GM12878 (cell line): ENCODE results near the gene LAMA2. TPM values are rescaled to one million over a fixed set of nuclear protein-coding genes. Genes with fewer than 3 reads are reported as not detected.

ENCODE experiments used
- ATAC-seq: fragments of 200-7000 bp; cut with Tn5 transposase; 3 replicates; pipeline ENCODE4 v1.9.1; 2020; ENCODE audit warnings: mild to moderate bottlenecking, moderate library complexity
- BruUV-seq: library from RNA; stranded (reverse); fragments of 400-500 nt; replicated peaks from 2 replicates; lab custom pipeline; 2021; lab: Mats Ljungman, UMichigan
- CTCF ChIA-PET: fragments of 300-600 bp; sonication (Branson Sonifier 250); formaldehyde crosslinking; extraction: SDS; loops from one replicate; lab custom pipeline; 2021; ENCODE audit warnings: inconsistent platforms; lab: Yijun Ruan, JAX
- POLR2A ChIA-PET: fragments of 350-600 bp; formaldehyde crosslinking; extraction: SDS; loops from one replicate; lab custom pipeline; 2021; ENCODE audit warnings: inconsistent platforms; lab: Charles Lee
- RAD21 ChIA-PET: fragments of 300-600 bp; sonication (Branson Sonifier 250); formaldehyde crosslinking; loops from one replicate; lab custom pipeline; 2023; ENCODE audit warnings: antibody characterized with exemption; ENCODE audit not compliant: unreplicated experiment; lab: Charles Lee
- SMC1A ChIA-PET: fragments of 300-600 bp; sonication (Branson Sonifier 250); formaldehyde crosslinking; loops from one replicate; lab custom pipeline; 2023; ENCODE audit not compliant: unreplicated experiment, uncharacterized antibody; lab: Charles Lee
- DNase-seq: peaks from one replicate; pipeline ENCODE4 v3.0.0-alpha.2; 2011; ENCODE audit warnings: low read depth, low spot score
- FAIRE-seq: peaks from 3 replicates; lab custom pipeline; 2011; peaks lifted over from hg19 to GRCh38; lab: Jason Lieb, UNC
- H2AFZ ChIP-seq: 2 replicates; pipeline ENCODE4 v1.6.0; 2011; ENCODE audit warnings: low read depth, low read length, control low read depth; ENCODE audit not compliant: control insufficient read depth
- H3K27ac ChIP-seq: 2 replicates; pipeline ENCODE4 v1.5.1; 2011; ENCODE audit warnings: control low read depth; ENCODE audit not compliant: control insufficient read depth, insufficient read depth
- H3K27me3 ChIP-seq, 2 experiments: replicated peaks in 1 of 2; 2 replicates each; pipeline versions ENCODE4 v1.6.0 to v1.6.1; 2011; ENCODE audit warnings: low read length in 1 of 2; ENCODE audit not compliant: control insufficient read depth in 2 of 2, insufficient read depth in 2 of 2
- H3K36me3 ChIP-seq, 2 experiments: 2 replicates each; pipeline ENCODE4 v1.5.1; 2011; ENCODE audit warnings: low read length in 1 of 2; ENCODE audit not compliant: control insufficient read depth in 2 of 2, insufficient read depth in 2 of 2
- H3K4me1 ChIP-seq: 2 replicates; pipeline ENCODE4 v1.6.1; 2011; ENCODE audit warnings: mild to moderate bottlenecking, low read length, moderate library complexity, mixed read lengths; ENCODE audit not compliant: control insufficient read depth, insufficient read depth
- H3K4me2 ChIP-seq: 2 replicates; pipeline ENCODE4 v1.6.0; 2011; ENCODE audit warnings: control low read depth; ENCODE audit not compliant: control insufficient read depth, insufficient read depth
- H3K4me3 ChIP-seq: fragments of 200-600 bp; sonication (generic); 2 replicates; pipeline ENCODE4 v1.5.1; 2016
- H3K79me2 ChIP-seq: 2 replicates; pipeline ENCODE4 v1.6.0; 2011; ENCODE audit warnings: low read length; ENCODE audit not compliant: control insufficient read depth, insufficient read depth
- H3K9ac ChIP-seq: 2 replicates; pipeline ENCODE4 v1.8.0; 2011; ENCODE audit warnings: low read length, control low read depth, mixed read lengths; ENCODE audit not compliant: control insufficient read depth, insufficient read depth
- H3K9me3 ChIP-seq: replicated peaks from 3 replicates; pipeline ENCODE4 v1.5.1; 2011; ENCODE audit warnings: mild to moderate bottlenecking, low read length; ENCODE audit not compliant: control insufficient read depth, insufficient read depth
- H4K20me1 ChIP-seq: 2 replicates; pipeline ENCODE4 v1.6.0; 2011; ENCODE audit not compliant: control insufficient read depth, insufficient read depth
- CHD1 ChIP-seq: IDR thresholded peaks from 2 replicates; pipeline ENCODE4 v1.6.1; 2012; ENCODE audit warnings: low read depth, low read length, improper control_type of control experiment
- PAX5 ChIP-seq: IDR thresholded peaks from 2 replicates; pipeline ENCODE4 v1.6.1; 2011; ENCODE audit warnings: low read depth, low read length, borderline replicate concordance
- PML ChIP-seq: IDR thresholded peaks from 2 replicates; pipeline ENCODE4 v1.6.1; 2012; ENCODE audit warnings: low read length, inconsistent platforms
- POU2F2 ChIP-seq: IDR thresholded peaks from 3 replicates; pipeline ENCODE4 v1.6.1; 2011; ENCODE audit warnings: low read depth, mild to moderate bottlenecking, low read length, borderline replicate concordance
- SMC3 ChIP-seq: IDR thresholded peaks from 2 replicates; pipeline ENCODE4 v1.6.1; 2011; ENCODE audit warnings: low read length, improper control_type of control experiment, borderline replicate concordance
- TBL1XR1 ChIP-seq: IDR thresholded peaks from 2 replicates; pipeline ENCODE4 v1.6.1; 2012; ENCODE audit warnings: low read depth, low read length, improper control_type of control experiment
- ZBED1 ChIP-seq: IDR thresholded peaks from 2 replicates; pipeline ENCODE4 v1.6.1; 2016; ENCODE audit warnings: borderline replicate concordance
- ZBTB11 ChIP-seq: fragments of 450-650 bp; formaldehyde crosslinking; IDR thresholded peaks from 2 replicates; pipeline ENCODE4 v1.5.0; 2022; ENCODE audit warnings: mild to moderate bottlenecking, missing genetic modification characterization
- ZBTB40 ChIP-seq: fragments of 450-650 bp; IDR thresholded peaks from 2 replicates; pipeline ENCODE4 v1.6.1; 2016; ENCODE audit warnings: mild to moderate bottlenecking, moderate library complexity, borderline replicate concordance
- WGBS: methylation state at CpG from one replicate; pipeline ENCODE4 v1.1.6; 2016; ENCODE audit warnings: low lambda C conversion rate; ENCODE audit not compliant: insufficient replicate concordance, insufficient coverage; ENCODE audit errors: missing lambda C conversion rate; 5-methylcytosine and 5-hydroxymethylcytosine counted together
- in situ Hi-C: fragments of 300-500 bp; cut with MboI; formaldehyde crosslinking; loops from 9 replicates; pipeline ENCODE4 v1.14.3; 2018; ENCODE audit warnings: mixed read lengths
- intact Hi-C: fragments of 100-400 bp; cut with micrococcal nuclease; formaldehyde crosslinking; loops from one replicate; pipeline ENCODE4 v1.14.2; 2022; ENCODE audit not compliant: unreplicated experiment
- polyA plus RNA-seq, 11 experiments: library from polyadenylated mRNA; depleted of rRNA in 4 of 11; unstranded in 6 of 11; stranded (reverse) in 5 of 11; fragments of >200 nt; fragmentation: Nextera tagmentation in 4 of 11; fragmentation: Illumina TruSeq in 1 of 11; extraction: Ambion mirVana in 4 of 11; extraction: Trizol in 1 of 11; gene quantifications; 1 replicate in 1 of 11; 2 replicates in 10 of 11; pipeline versions ENCODE4 v1.2.1 to v1.2.3, GENCODE V29; 2011 to 2016; ENCODE audit warnings: inconsistent platforms in 2 of 11, missing spikeins in 2 of 11, low read depth in 1 of 11
- total RNA-seq, 4 experiments: library from RNA; depleted of rRNA in 3 of 4; stranded (reverse); fragments of >200 nt in 3 of 4; fragmentation: Illumina TruSeq in 1 of 4; extraction: Trizol in 1 of 4; gene quantifications; 2 replicates each; pipeline versions ENCODE4 v1.2.1 to v1.2.3, GENCODE V29; 2013 to 2021

LAMA2 gene
- total and polyA plus RNA-seq, 10 of the 15 experiments (the other 5 are each of a cell fraction or from before 2014, with no cell fraction given): 0.04 to 2.0 (median 0.37) TPM; not detected in 1

- no peak for TF ChIP-seq PAX5
Measured at GRCh38 chr6:129186988-129187387, 304.1 kb downstream of the LAMA2 start (continued).

GRCh38 chr6:129188306-129188705 is 305.4 kb downstream of the LAMA2 start:
- RAD21 ChIA-PET: no interaction called here
- intact Hi-C loops: no loop called here
- TF ChIP-seq CHD1: no peak
- TF ChIP-seq ZBED1: no peak
- TF ChIP-seq SMC3: no peak
- TF ChIP-seq PML: no peak
- TF ChIP-seq ZBTB40: no peak
- TF ChIP-seq TBL1XR1: no peak
- TF ChIP-seq POU2F2: no peak
- TF ChIP-seq ZBTB11 (CRISPR knock-in tag): no peak
- Histone ChIP-seq H3K9ac (no peak overlapping the region), H3K27me3 (no peaks in the 10 kb centered on the region), H3K27ac (no peak overlapping the region), H3K4me2 (no peak overlapping the region), H3K36me3 (no peaks in the 10 kb centered on the region), H4K20me1 (no peaks in the 10 kb centered on the region), H2AFZ (no peak overlapping the region), H3K9me3 (no peaks in the 10 kb centered on the region), H3K4me1 (no peaks in the 10 kb centered on the region), H3K79me2 (no peaks in the 10 kb centered on the region), H3K4me3 (no peak overlapping the region)
- BruUV-seq: no TSS peak
- no peak for ATAC-seq
- no peak for FAIRE-seq
- POLR2A ChIA-PET: interaction anchor here (0.9 kb wide), 1 partner anchor 29 kb away, joined by 3 read pairs; no protein-coding TSS in a partner anchor
- no peak for DNase-seq
- 48% methylated on average over 2 of the region's 2 CpGs for WGBS
- CTCF ChIA-PET: no interaction called here
- SMC1A ChIA-PET: interaction anchor here (1.1 to 1.3 kb wide), 2 partner anchors 81 to 470 kb away, joined by 3 read pairs; no protein-coding TSS in a partner anchor
- in situ Hi-C loops: no loop called here
